Measurements from ENCODE around the gene OS9.

OS9 gene

GRCh38 chr12:57722716-57723629 is 29.0 kb downstream of the OS9 start:
- no peak for DNase-seq (ENCODE audit: low spot score)

- DNase-seq (ENCODE audit: low spot score): no peak
Observed at GRCh38 chr12:57723630-57723962, 29.7 kb downstream of the OS9 start.

- no peak for DNase-seq (ENCODE audit: low spot score)
Observed at GRCh38 chr12:57724003-57724935, 30.3 kb downstream of the OS9 start.

- DNase-seq (ENCODE audit: low spot score): no peak
Observed at GRCh38 chr12:57724936-57725740, 31.2 kb downstream of the OS9 start.

- DNase-seq (ENCODE audit: low spot score): no peak
Observed at GRCh38 chr12:57725851-57726150, 31.9 kb downstream of the OS9 start.

- DNase-seq (ENCODE audit: low spot score): peak; percentile 97
Observed at GRCh38 chr12:57726151-57726883, 32.4 kb downstream of the OS9 start.

GRCh38 chr12:57726884-57727757 is 33.2 kb downstream of the OS9 start:
- DNase-seq (ENCODE audit: low spot score): no peak

GRCh38 chr12:57727758-57728395 is 33.9 kb downstream of the OS9 start:
- DNase-seq (ENCODE audit: low spot score): no peak

- no peak for DNase-seq (ENCODE audit: low spot score)
Observed at GRCh38 chr12:57729321-57729844, 35.5 kb downstream of the OS9 start.

GRCh38 chr12:57730336-57731067 is 36.6 kb downstream of the OS9 start:
- no peak for DNase-seq (ENCODE audit: low spot score)

GRCh38 chr12:57731411-57732080 is 37.6 kb downstream of the OS9 start:
- no peak for DNase-seq (ENCODE audit: low spot score)

- DNase-seq (ENCODE audit: low spot score): no peak
Observed at GRCh38 chr12:57732270-57732669, 38.3 kb downstream of the OS9 start.

- DNase-seq (ENCODE audit: low spot score): no peak
Observed at GRCh38 chr12:57732726-57733593, 39.0 kb downstream of the OS9 start.

GRCh38 chr12:57733928-57734327 is 40.0 kb downstream of the OS9 start:
- DNase-seq (ENCODE audit: low spot score): no peak

- no peak for DNase-seq (ENCODE audit: low spot score)
Observed at GRCh38 chr12:57734591-57734990, 40.7 kb downstream of the OS9 start.

- no peak for DNase-seq (ENCODE audit: low spot score)
Observed at GRCh38 chr12:57735198-57735855, 41.4 kb downstream of the OS9 start.

Data from GM03348 (cell line).